Measurements from ENCODE around the gene ENOSF1.

DNA sequence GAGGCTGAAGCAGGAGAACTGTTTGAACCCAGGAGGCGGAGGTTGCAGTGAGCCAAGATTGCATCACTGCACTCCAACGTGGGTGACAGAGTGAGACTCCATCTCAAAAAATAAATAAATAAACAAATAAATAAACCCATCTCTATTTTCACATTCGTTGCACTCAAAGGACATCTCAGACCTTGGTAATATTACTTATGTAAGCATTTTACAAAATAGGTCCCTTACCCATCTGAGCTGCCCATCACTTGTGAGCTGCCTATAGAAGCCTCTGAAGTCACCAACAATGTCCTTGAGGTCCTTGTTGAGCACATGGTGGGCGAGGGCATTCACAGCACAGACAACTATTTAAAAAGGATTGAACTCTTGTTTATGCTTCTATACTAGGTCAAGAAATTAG is 15.4 kb downstream of the ENOSF1 start:
- TF ChIP-seq, protein P1, sequence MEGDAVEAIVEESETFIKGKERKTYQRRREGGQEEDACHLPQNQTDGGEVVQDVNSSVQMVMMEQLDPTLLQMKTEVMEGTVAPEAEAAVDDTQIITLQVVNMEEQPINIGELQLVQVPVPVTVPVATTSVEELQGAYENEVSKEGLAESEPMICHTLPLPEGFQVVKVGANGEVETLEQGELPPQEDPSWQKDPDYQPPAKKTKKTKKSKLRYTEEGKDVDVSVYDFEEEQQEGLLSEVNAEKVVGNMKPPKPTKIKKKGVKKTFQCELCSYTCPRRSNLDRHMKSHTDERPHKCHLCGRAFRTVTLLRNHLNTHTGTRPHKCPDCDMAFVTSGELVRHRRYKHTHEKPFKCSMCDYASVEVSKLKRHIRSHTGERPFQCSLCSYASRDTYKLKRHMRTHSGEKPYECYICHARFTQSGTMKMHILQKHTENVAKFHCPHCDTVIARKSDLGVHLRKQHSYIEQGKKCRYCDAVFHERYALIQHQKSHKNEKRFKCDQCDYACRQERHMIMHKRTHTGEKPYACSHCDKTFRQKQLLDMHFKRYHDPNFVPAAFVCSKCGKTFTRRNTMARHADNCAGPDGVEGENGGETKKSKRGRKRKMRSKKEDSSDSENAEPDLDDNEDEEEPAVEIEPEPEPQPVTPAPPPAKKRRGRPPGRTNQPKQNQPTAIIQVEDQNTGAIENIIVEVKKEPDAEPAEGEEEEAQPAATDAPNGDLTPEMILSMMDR (conservative IDR thresholded peaks at IDR 0.05; ENCODE audit: low read length): no peak
- TF ChIP-seq EZH2phosphoT487 (IDR thresholded peaks at IDR 0.05; ENCODE audit: borderline replicate concordance): no peak
